ENCODE data around the gene CA11. TPM values are rescaled to one million over a fixed set of nuclear protein-coding genes. Genes with fewer than 3 reads are reported as not detected.
A peak's percentile ranks its signal among the peaks of the same experiment; 100 is the strongest.

CA11 gene
- total and polyA plus RNA-seq, 12 donors, result 1.8 to 24.5 (median 3.8) TPM

DNA sequence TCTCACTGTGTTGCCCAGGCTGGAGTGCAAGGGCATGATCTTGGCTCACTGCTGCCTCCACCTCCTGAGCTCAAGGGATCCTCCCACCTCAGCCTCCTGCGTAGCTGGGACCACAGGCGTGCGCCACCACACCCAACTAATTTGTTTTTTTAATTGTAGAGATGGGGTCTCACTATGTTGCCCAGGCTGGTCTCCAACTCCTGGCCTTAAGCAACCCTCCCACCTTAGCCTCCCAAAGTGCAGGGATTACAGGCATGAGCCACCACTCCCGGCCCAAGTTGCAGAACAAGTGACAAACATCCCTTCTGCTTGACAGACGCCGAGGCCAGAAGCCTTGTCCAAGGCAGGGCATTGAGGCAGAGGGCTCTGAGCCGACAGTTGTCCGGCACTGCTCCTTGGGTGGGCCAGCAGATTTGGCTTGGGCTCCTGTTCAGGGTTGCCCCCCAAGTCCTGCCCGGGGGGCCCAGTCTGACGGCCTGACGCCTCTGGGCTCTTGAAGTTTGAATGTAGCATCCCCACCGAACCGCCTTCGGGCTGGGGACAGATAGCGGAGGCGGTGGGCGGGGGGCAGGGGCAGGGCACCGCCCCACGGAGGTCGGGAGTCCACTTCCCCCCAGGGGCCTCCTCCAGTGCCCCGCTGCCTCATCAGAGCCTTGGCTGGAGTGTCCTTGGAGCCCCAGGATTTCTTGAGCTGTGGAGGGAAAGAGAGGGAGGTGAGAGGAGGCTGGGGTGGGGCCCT is 45.1 kb downstream of the CA11 start:
- ATAC-seq (no peak), DNase-seq (no peak)
- H3K27me3 ChIP-seq, result peaks cover 0 to 10% (median 0%) of the 10 kb centered on the region in 7 donors
- H3K9me3 ChIP-seq, result no peaks in the 10 kb centered on the region
- intact Hi-C loops (cut with DNase I), result no loop called here
- TF ChIP-seq, protein P1, sequence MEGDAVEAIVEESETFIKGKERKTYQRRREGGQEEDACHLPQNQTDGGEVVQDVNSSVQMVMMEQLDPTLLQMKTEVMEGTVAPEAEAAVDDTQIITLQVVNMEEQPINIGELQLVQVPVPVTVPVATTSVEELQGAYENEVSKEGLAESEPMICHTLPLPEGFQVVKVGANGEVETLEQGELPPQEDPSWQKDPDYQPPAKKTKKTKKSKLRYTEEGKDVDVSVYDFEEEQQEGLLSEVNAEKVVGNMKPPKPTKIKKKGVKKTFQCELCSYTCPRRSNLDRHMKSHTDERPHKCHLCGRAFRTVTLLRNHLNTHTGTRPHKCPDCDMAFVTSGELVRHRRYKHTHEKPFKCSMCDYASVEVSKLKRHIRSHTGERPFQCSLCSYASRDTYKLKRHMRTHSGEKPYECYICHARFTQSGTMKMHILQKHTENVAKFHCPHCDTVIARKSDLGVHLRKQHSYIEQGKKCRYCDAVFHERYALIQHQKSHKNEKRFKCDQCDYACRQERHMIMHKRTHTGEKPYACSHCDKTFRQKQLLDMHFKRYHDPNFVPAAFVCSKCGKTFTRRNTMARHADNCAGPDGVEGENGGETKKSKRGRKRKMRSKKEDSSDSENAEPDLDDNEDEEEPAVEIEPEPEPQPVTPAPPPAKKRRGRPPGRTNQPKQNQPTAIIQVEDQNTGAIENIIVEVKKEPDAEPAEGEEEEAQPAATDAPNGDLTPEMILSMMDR (IDR thresholded peaks at IDR 0.05), result no peak
- H3K27ac ChIP-seq, result no peak overlapping the region
- H3K4me3 ChIP-seq, result no peak overlapping the region
- 83% methylated on average over 21 of the region's 21 CpGs for WGBS, 2 donors
- no peaks in the 10 kb centered on the region for H3K4me1 ChIP-seq
- no peaks in the 10 kb centered on the region for H3K36me3 ChIP-seq

DNA sequence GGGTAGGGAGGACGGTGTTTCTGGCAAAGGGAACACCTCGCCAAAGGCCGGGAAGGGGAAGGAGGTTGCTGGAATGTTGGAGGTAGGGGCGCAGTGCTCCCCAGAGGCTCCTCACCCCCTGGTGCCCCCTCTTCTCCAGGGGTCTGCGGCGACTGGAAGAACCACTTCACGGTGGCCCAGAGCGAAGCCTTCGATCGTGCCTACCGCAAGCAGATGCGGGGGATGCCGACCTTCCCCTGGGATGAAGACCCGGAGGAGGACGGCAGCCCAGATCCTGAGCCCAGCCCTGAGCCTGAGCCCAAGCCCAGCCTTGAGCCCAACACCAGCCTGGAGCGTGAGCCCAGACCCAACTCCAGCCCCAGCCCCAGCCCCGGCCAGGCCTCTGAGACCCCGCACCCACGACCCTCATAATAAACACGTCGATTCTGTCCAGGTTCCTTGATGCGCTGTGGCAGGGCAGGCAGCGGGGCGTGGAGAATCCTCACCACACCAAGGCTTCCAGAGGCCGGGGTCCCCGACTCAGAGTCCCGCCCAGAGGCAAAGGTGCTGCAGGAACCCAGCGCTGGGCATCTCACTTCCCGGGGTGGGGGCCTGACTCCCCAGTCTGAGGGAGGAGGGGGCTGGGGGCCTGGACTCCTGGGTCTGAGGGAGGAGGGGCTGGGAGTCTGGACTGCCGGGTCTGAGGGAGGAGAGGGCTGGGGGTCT is 46.8 kb downstream of the CA11 start:
- DNase-seq, result no peak
- TF ChIP-seq, protein P1 (IDR thresholded peaks at IDR 0.05), result no peak
- no peaks in the 10 kb centered on the region for H3K9me3 ChIP-seq
- no peak overlapping the region for H3K27ac ChIP-seq
- H3K27me3 ChIP-seq, result peaks cover 0 to 10% (median 0%) of the 10 kb centered on the region in 7 donors
- no peaks in the 10 kb centered on the region for H3K4me1 ChIP-seq
- H3K36me3 ChIP-seq, result no peaks in the 10 kb centered on the region
- no peak for ATAC-seq
- no peak overlapping the region for H3K4me3 ChIP-seq
- 64 to 66% methylated on average over 29 to 30 of the region's 30 CpGs for WGBS, 2 donors
- intact Hi-C loops (cut with DNase I), result no loop called here

DNA sequence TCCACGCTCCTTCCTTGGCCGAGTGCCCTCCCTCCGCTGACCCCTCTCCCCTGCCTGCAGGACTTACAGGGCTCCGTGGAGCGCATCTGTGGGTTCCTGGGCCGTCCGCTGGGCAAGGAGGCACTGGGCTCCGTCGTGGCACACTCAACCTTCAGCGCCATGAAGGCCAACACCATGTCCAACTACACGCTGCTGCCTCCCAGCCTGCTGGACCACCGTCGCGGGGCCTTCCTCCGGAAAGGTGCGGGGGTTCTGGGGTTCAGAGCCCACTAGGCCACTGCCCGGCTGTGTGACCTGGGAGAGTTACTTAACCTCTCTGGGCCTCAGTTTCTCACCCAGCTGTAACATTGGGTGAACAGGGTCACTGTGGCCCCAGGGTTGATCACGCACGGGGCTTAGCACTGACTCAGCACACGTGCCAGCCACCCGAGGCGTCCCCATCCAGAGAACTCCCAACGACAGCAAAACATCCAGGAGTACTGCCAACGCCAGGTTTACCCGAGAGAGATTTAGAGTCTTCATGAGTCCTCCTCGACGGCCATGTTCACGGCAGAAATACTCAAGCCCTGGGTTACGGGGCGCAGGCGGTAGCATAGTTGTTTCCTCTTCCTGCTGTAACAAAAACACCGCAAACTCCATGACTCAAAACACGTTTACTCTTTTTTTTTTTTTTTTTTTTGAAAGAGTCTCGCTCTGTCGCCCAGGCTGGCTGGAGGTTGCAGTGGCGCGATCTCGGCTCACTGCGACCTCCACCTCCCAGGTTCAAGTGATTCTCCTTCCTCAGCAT is 49.1 kb downstream of the CA11 start:
- Histone ChIP-seq H3K27me3 (peaks cover 0 to 10% (median 0%) of the 10 kb centered on the region in 7 donors), H3K36me3 (no peaks in the 10 kb centered on the region), H3K27ac (no peak overlapping the region), H3K4me3 (no peak overlapping the region), H3K4me1 (no peaks in the 10 kb centered on the region), H3K9me3 (no peaks in the 10 kb centered on the region)
- intact Hi-C loops (cut with DNase I), result no loop called here
- 76 to 84% methylated on average over 39 of the region's 39 CpGs for WGBS, 2 donors
- ATAC-seq (peak in 1 of 8 donors; percentile 19), DNase-seq (no peak)
- TF ChIP-seq, protein P1 (IDR thresholded peaks at IDR 0.05), result no peak

DNA sequence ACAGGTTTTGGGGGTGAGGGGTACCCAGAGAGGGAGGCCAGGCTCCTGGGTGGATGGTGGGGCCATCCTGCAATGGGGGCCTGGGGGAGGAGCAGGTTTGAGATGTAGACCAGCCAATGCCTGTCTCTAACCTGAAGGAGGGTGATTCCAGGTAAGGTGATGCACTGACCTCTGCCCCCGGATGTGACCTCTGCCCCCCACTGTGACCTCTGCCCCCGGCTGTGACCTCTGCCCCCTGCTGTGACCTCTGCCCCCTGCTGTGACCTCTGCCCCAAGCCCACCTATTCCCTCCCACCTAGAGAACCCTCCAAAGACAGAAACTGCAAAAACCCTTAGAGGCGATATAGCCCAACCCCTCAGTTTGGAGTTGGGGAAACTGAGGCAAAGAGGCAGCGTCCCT is 49.8 kb downstream of the CA11 start:
- Histone ChIP-seq H3K4me1 (no peaks in the 10 kb centered on the region), H3K27me3 (peaks cover 0 to 10% (median 0%) of the 10 kb centered on the region in 7 donors), H3K4me3 (no peak overlapping the region), H3K36me3 (no peaks in the 10 kb centered on the region), H3K27ac (no peak overlapping the region), H3K9me3 (no peaks in the 10 kb centered on the region)
- intact Hi-C loops (cut with DNase I), result no loop called here
- TF ChIP-seq, protein P1 (IDR thresholded peaks at IDR 0.05), result no peak
- ATAC-seq, result peak in 1 of 8 donors; percentile 12
- no peak for DNase-seq
- WGBS, 2 donors, result 80 to 86% methylated on average over 4 of the region's 4 CpGs
